ENCODE data around the gene TMEM169.

DNA sequence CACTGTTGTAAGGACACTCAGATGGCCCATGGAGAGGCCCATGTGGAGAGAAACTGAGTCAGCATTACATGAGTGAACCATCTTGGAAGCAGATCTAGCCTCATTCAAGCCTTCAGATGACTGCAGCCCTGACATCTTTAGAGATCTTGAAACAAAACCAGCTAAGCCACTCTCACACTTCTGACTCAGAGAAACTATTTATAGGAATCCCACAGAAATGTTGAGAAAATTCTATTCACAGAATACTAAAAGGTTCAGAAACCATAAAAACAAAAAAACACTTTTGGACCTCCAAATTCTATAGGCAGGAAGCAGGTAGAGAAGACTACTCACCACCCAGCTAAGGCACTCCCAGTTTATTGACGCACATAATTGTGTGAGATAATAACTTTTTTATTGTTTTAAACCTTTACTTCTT lies 8.7 kb downstream of the TMEM169 start:
- TF ChIP-seq EZH2 (IDR thresholded peaks at IDR 0.05; ENCODE audit: insufficient read depth, low read length): no peak
- TF ChIP-seq, protein P1, sequence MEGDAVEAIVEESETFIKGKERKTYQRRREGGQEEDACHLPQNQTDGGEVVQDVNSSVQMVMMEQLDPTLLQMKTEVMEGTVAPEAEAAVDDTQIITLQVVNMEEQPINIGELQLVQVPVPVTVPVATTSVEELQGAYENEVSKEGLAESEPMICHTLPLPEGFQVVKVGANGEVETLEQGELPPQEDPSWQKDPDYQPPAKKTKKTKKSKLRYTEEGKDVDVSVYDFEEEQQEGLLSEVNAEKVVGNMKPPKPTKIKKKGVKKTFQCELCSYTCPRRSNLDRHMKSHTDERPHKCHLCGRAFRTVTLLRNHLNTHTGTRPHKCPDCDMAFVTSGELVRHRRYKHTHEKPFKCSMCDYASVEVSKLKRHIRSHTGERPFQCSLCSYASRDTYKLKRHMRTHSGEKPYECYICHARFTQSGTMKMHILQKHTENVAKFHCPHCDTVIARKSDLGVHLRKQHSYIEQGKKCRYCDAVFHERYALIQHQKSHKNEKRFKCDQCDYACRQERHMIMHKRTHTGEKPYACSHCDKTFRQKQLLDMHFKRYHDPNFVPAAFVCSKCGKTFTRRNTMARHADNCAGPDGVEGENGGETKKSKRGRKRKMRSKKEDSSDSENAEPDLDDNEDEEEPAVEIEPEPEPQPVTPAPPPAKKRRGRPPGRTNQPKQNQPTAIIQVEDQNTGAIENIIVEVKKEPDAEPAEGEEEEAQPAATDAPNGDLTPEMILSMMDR (IDR thresholded peaks at IDR 0.05; ENCODE audit: insufficient read depth, low read depth, low read length): no peak
